Nephron progenitor cell (in vitro differentiated cells): ENCODE measurements around the gene FOXJ1.

Source experiments
- DNase-seq: peaks from one replicate; pipeline ENCODE4 v3.0.0; 2021
- H3K27ac Mint-ChIP-seq: 2 replicates; pipeline ENCODE4 v1.8.0; 2021; ENCODE audit warnings: mild to moderate bottlenecking, moderate library complexity, mixed read lengths
- H3K27me3 Mint-ChIP-seq: 2 replicates; pipeline ENCODE4 v1.8.0; 2021; ENCODE audit warnings: mild to moderate bottlenecking, low read depth, mixed read lengths; ENCODE audit not compliant: poor library complexity
- H3K36me3 Mint-ChIP-seq: 2 replicates; pipeline ENCODE4 v1.8.0; 2021; ENCODE audit warnings: low read depth, mixed read lengths
- H3K4me1 Mint-ChIP-seq: 2 replicates; pipeline ENCODE4 v1.8.0; 2021; ENCODE audit warnings: mixed read lengths
- H3K4me3 Mint-ChIP-seq: 2 replicates; pipeline ENCODE4 v1.8.0; 2021; ENCODE audit warnings: mild to moderate bottlenecking, moderate library complexity, mixed read lengths
- H3K9me3 Mint-ChIP-seq: 2 replicates; pipeline ENCODE4 v1.8.0; 2021; ENCODE audit warnings: mild to moderate bottlenecking, moderate library complexity, mixed read lengths
- CTCF ChIP-seq: fragments of 200-600 bp; sonication (generic); IDR thresholded peaks from 2 replicates; pipeline ENCODE4 v1.5.0; 2021; ENCODE audit warnings: antibody characterized with exemption

The FOXJ1 gene

GRCh38 chr17:76140661-76141211 is 309 bp downstream of the FOXJ1 start:
- H3K27ac Mint-ChIP-seq: no peak overlapping the region
- H3K9me3 Mint-ChIP-seq: no peaks in the 10 kb centered on the region
- H3K36me3 Mint-ChIP-seq: no peaks in the 10 kb centered on the region
- H3K4me1 Mint-ChIP-seq: peaks cover 62% of the 10 kb centered on the region
- peaks cover 94% of the 10 kb centered on the region for H3K27me3 Mint-ChIP-seq
- DNase-seq: no peak
- no peak for TF ChIP-seq CTCF
- H3K4me3 Mint-ChIP-seq: peak overlapping the region; percentile 30

DNA sequence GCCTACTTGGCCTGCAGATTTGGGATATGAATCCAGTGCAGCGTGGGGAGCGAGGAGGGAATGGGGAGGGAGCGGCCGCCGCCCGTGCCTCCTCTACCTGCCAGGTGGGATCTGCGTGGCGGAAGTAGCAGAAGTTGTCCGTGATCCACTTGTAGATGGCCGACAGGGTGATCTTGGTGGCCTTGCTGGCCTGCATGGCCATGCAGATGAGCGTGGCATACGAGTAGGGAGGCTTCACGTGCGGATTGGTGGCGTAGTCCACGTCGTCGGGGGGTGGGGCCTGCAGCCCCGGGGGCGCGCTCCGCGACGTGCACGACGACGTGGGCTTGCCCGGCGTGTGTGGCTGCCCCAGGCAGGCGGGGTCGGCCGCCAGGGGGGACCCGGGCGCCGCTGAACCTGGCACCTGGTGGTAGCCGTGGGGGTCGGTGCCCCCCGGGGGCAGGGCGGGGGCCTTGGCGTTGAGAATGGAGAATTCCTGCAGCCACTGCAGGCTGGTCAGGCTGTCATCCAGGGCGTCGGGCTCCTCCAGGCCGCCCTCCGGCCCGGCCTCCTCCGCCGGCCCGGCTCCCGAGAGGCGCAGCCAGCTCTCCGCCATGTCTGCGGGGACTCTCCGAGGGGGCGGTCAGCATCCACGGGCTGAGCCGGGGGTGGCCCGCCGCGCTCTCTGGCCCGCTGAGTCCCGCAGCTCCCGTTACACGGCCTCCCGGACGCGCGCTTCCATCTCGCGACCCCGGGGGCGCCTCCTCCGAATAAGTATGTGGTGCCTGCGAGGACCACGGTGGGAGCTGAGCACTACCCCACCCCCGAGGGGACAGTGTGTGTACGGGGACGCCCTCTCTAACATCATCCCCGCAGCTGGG is 1.0 kb downstream of the FOXJ1 start:
- Mint-ChIP-seq H3K27me3 (peaks cover 98% of the 10 kb centered on the region), H3K36me3 (no peaks in the 10 kb centered on the region), H3K4me3 (peak overlapping the region; percentile 65), H3K4me1 (peaks cover 55% of the 10 kb centered on the region), H3K9me3 (no peaks in the 10 kb centered on the region), H3K27ac (peak overlapping the region; percentile 50)
- no peak for DNase-seq
- no peak for TF ChIP-seq CTCF

DNA sequence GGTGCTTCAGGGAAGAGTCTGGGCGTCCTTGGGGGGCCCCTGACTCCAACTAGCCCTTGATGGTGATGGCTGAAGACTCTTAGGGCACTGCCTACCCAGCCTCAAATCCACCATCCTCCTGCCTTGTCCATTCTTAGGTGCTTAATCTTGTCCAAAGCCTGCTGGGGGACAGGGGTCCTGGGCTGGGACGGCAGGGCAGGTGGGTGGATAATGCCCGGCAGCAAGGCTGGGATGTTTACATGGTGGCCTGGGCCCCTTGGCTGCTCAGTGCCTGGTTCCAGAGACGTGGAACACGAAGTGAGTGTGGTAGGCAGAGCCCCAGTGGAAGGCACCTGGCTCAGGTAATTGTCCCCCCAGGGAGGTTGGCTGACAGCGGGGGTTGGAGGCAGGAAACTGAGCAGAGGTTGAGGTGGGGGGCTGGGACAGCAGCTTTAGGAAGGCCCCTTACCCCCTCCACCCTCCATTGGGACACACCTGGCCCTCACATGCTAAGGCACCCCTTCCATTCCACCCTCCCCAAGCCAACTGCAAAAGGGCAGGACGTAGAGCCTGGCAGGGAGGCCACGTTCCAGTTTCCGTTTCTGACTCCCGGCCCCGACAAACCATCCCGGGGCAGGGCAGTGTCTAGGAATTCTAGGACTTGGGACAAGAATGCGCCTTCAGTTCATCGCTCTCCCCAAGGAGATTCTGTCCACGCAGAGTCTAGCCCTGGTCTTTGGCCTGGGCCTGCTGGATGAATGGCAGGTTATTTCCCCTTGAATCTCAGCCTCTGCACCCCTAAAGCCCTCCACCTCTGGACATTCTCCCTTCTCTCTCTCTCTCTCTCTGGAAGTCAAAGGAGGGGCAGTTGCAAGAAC is 1.9 kb downstream of the FOXJ1 start:
- Mint-ChIP-seq H3K4me1 (peaks cover 51% of the 10 kb centered on the region), H3K36me3 (no peaks in the 10 kb centered on the region), H3K4me3 (peak overlapping the region; percentile 65), H3K27ac (peak overlapping the region; percentile 50), H3K27me3 (peaks cover 99% of the 10 kb centered on the region), H3K9me3 (no peaks in the 10 kb centered on the region)
- TF ChIP-seq CTCF: no peak
- no peak for DNase-seq

DNA sequence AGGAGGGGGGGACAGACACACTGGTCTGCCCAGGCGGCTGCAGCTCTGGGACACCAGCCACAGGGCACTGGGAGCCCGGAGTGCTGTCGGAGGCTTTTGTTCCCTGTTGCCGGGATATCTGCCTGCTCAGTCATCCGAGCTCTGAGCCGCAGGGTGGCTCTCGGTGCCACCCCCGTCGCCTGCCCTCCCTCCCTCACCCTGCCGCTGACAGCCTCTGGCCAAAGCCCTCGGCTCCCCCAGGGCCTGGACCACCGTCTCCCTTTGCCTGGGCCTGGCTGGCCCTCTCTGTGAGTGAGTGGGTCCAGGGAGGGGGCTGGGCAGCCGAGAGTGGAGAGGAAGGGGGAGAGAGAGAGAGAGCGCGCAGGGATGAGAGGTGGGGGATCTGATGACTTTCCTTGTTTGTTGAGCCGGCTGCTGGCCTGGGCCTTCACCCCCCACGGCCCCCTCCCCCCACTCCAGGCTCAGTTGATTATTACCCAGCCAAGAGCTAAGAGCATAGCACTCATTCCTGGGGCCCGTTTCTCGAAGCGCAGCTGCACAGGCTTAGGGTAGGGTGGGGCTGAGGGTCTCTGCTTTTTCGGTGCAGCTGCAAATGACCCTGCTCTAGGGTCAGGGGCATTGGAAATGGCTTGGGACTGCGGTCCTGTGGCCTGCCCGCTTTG is 2.7 kb downstream of the FOXJ1 start:
- peak; percentile 63 for DNase-seq
- H3K27ac Mint-ChIP-seq: no peak overlapping the region
- H3K4me3 Mint-ChIP-seq: peak overlapping the region; percentile 74
- peaks cover 5% of the 10 kb centered on the region for H3K9me3 Mint-ChIP-seq
- TF ChIP-seq CTCF: no peak
- H3K27me3 Mint-ChIP-seq: peaks cover 99% of the 10 kb centered on the region
- no peaks in the 10 kb centered on the region for H3K36me3 Mint-ChIP-seq
- H3K4me1 Mint-ChIP-seq: peaks cover 52% of the 10 kb centered on the region

DNA sequence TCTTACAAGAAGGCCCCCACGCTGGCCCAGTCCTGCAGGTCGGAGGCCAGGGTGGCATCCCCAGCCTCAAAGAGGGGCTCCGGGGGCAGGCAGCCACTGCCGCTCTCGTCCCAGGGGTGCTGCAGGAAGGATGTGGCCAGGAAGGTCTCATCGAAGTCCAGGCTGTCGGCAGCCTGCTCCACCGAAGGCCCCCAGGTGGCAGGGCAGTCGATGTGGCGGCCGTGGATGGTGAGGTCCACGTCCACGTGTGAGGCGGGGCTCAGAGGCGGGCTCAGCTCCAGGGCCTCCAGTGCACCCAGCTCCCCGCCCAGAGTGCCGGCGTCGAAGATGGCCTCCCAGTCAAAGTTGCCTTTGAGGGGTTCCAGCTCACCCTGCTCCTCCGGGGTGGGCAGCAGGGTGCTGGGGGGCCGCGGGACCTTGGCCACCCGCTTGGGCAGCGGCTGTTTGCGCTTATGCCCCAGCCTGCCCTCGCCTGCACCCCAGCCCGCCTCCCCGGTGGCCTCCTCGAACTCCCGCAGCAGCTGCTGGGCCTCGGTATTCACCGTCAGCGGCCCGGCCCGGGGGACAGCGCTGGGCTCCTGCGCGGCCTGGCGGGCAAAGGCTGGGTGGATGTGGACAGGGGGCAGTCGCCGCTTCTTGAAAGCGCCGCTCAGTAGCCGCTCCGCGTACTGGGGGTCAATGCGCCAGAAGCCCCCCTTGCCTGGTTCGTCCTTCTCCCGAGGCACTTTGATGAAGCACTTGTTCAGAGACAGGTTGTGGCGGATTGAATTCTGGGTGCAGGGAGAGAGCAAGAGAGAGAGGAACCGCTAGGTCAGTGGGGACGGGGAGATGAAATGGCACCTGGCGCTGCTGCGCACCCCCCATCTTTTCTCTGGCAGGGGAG is 3.5 kb downstream of the FOXJ1 start:
- Mint-ChIP-seq H3K27ac (no peak overlapping the region), H3K27me3 (peaks cover 99% of the 10 kb centered on the region), H3K36me3 (no peaks in the 10 kb centered on the region), H3K4me1 (peaks cover 49% of the 10 kb centered on the region), H3K4me3 (peak overlapping the region; percentile 74), H3K9me3 (peaks cover 6% of the 10 kb centered on the region)
- TF ChIP-seq CTCF: no peak
- no peak for DNase-seq
